PC-3 (cell line): ENCODE results near the gene KATNAL1. TPM values are rescaled to one million over a fixed set of nuclear protein-coding genes. Genes with fewer than 3 reads are reported as not detected.
A peak's percentile ranks its signal among the peaks of the same experiment; 100 is the strongest.

Experiments
- ATAC-seq: fragments of 200-7000 bp; cut with Tn5 transposase; 2 replicates; pipeline ENCODE4 v1.9.1; 2020; ENCODE audit warnings: mild to moderate bottlenecking, moderate library complexity
- BruUV-seq: library from RNA; stranded (reverse); fragments of 400-500 nt; replicated peaks from 2 replicates; lab custom pipeline; 2021; lab: Mats Ljungman, UMichigan
- CTCF ChIA-PET: fragments of 300-600 bp; sonication (Branson Sonifier 250); formaldehyde crosslinking; loops from one replicate; lab custom pipeline; 2022; ENCODE audit warnings: antibody characterized with exemption; lab: Charles Lee
- POLR2A ChIA-PET: fragments of 300-600 bp; sonication (Branson Sonifier 250); formaldehyde crosslinking; loops from one replicate; lab custom pipeline; 2022; ENCODE audit warnings: antibody characterized with exemption; ENCODE audit not compliant: unreplicated experiment; lab: Charles Lee
- DNase-seq: peaks from one replicate; pipeline ENCODE4 v3.0.0-alpha.2; 2015
- H2AFZ ChIP-seq: fragments of 300-600 bp; sonication (generic); 2 replicates; pipeline ENCODE4 v1.6.0; 2016; ENCODE audit warnings: antibody characterized with exemption, low read length
- H3F3A ChIP-seq: fragments of 300-600 bp; sonication (generic); one replicate; pipeline ENCODE4 v1.6.0; 2017; ENCODE audit warnings: antibody characterized with exemption, low read length, control low read depth, mild to moderate bottlenecking; ENCODE audit not compliant: unreplicated experiment
- H3K27ac ChIP-seq: fragments of 300-600 bp; sonication (generic); 2 replicates; pipeline ENCODE4 v1.5.1; 2016; ENCODE audit warnings: mild to moderate bottlenecking, low read length
- H3K27me3 ChIP-seq: fragments of 300-600 bp; sonication (generic); 2 replicates; pipeline ENCODE4 v1.6.1; 2016; ENCODE audit warnings: low read length, mixed read lengths
- H3K36me3 ChIP-seq: fragments of 300-600 bp; sonication (generic); 2 replicates; pipeline ENCODE4 v1.6.1; 2016; ENCODE audit warnings: low read depth, mixed run types, low read length, mixed read lengths
- H3K4me1 ChIP-seq: fragments of 300-600 bp; sonication (generic); 2 replicates; pipeline ENCODE4 v1.5.1; 2016; ENCODE audit warnings: low read length; ENCODE audit not compliant: insufficient read depth
- H3K4me2 ChIP-seq: fragments of 300-600 bp; sonication (generic); 2 replicates; pipeline ENCODE4 v1.6.0; 2016; ENCODE audit warnings: low read length
- H3K4me3 ChIP-seq: fragments of 300-600 bp; sonication (generic); 2 replicates; pipeline ENCODE4 v1.5.1; 2016; ENCODE audit warnings: mild to moderate bottlenecking, low read length, mixed read lengths
- H3K79me2 ChIP-seq: fragments of 300-600 bp; sonication (generic); 2 replicates; pipeline ENCODE4 v1.6.1; 2017; ENCODE audit warnings: low read length, mixed read lengths
- H3K9ac ChIP-seq: fragments of 300-600 bp; sonication (generic); 2 replicates; pipeline ENCODE4 v1.6.0; 2016; ENCODE audit warnings: mild to moderate bottlenecking, low read length
- H3K9me2 ChIP-seq: fragments of 300-600 bp; sonication (generic); replicated peaks from 2 replicates; pipeline ENCODE4 v1.6.1; 2016; ENCODE audit warnings: mixed run types, low read length, mixed read lengths
- H3K9me3 ChIP-seq: fragments of 300-600 bp; sonication (generic); 2 replicates; pipeline ENCODE4 v1.6.1; 2016; ENCODE audit warnings: low read length, mixed read lengths
- H4K20me1 ChIP-seq: fragments of 300-600 bp; sonication (generic); 2 replicates; pipeline ENCODE4 v1.6.1; 2016; ENCODE audit warnings: low read length, mixed read lengths
- CTCF ChIP-seq: fragments of 300-600 bp; sonication (generic); conservative IDR thresholded peaks from 2 replicates; pipeline ENCODE4 v1.5.1; 2017; ENCODE audit warnings: antibody characterized with exemption, low read depth, mild to moderate bottlenecking, low read length
- EZH2 ChIP-seq: fragments of 300-600 bp; sonication (generic); IDR thresholded peaks from one replicate; pipeline ENCODE4 v1.6.1; 2017; ENCODE audit warnings: antibody characterized with exemption, mild to moderate bottlenecking, low read length; ENCODE audit not compliant: unreplicated experiment
- EZH2phosphoT487 ChIP-seq: fragments of 300-600 bp; sonication (generic); IDR thresholded peaks from 2 replicates; pipeline ENCODE4 v1.6.1; 2018; ENCODE audit warnings: mild to moderate bottlenecking, antibody characterized with exemption, low read length, borderline replicate concordance
- intact Hi-C: fragments of 100-400 bp; cut with micrococcal nuclease; formaldehyde crosslinking; loops from 2 replicates; pipeline ENCODE4 v1.9.0; 2023
- total RNA-seq: library from RNA; depleted of rRNA; stranded (reverse); fragments of >200 nt; gene quantifications from 2 replicates; pipeline ENCODE4 v1.2.3, GENCODE V29; 2014

The KATNAL1 gene
- total RNA-seq, 1 experiment from 2014 or later: 4.3 TPM

GRCh38 chr13:30339738-30340330, 32.5 kb upstream of the KATNAL1 start:
- Histone ChIP-seq H3K9me2 (no peaks in the 10 kb centered on the region), H3K79me2 (no peaks in the 10 kb centered on the region), H3K36me3 (no peaks in the 10 kb centered on the region), H3K27ac (no peak overlapping the region), H3K4me1 (peaks cover 44% of the 10 kb centered on the region), H3K9me3 (no peaks in the 10 kb centered on the region), H3K27me3 (no peaks in the 10 kb centered on the region), H3K9ac (no peak overlapping the region), H3K4me2 (no peak overlapping the region), H4K20me1 (no peaks in the 10 kb centered on the region), H3F3A (no peaks in the 10 kb centered on the region), H2AFZ (no peak overlapping the region), H3K4me3 (no peak overlapping the region)
- ChIA-PET CTCF (no interaction called here), POLR2A (no interaction called here)
- no peak for TF ChIP-seq EZH2
- no peak for TF ChIP-seq EZH2phosphoT487
- TF ChIP-seq CTCF: no peak
- intact Hi-C loops: no loop called here
- DNase-seq (no peak), ATAC-seq (no peak)
- BruUV-seq: no TSS peak

GRCh38 chr13:30338952-30339351, 31.6 kb upstream of the KATNAL1 start:
- no peak overlapping the region for H3K27ac ChIP-seq
- no peaks in the 10 kb centered on the region for H3K79me2 ChIP-seq
- no peaks in the 10 kb centered on the region for H4K20me1 ChIP-seq
- DNase-seq: no peak
- H3K4me1 ChIP-seq: peaks cover 44% of the 10 kb centered on the region
- no peak for ATAC-seq
- no peaks in the 10 kb centered on the region for H3K9me2 ChIP-seq
- no peak for TF ChIP-seq EZH2phosphoT487
- TF ChIP-seq CTCF: no peak
- TF ChIP-seq EZH2: no peak
- H2AFZ ChIP-seq: no peak overlapping the region
- H3K9me3 ChIP-seq: no peaks in the 10 kb centered on the region
- H3K4me2 ChIP-seq: peak overlapping the region; percentile 40
- H3K4me3 ChIP-seq: no peak overlapping the region
- no peaks in the 10 kb centered on the region for H3F3A ChIP-seq
- intact Hi-C loops: no loop called here
- no peaks in the 10 kb centered on the region for H3K27me3 ChIP-seq
- ChIA-PET POLR2A (no interaction called here), CTCF (no interaction called here)
- no peak overlapping the region for H3K9ac ChIP-seq
- BruUV-seq: no TSS peak
- H3K36me3 ChIP-seq: no peaks in the 10 kb centered on the region

- ChIA-PET CTCF (no interaction called here), POLR2A (no interaction called here)
- Histone ChIP-seq H2AFZ (no peak overlapping the region), H3F3A (no peaks in the 10 kb centered on the region), H4K20me1 (no peaks in the 10 kb centered on the region), H3K27ac (no peak overlapping the region), H3K36me3 (no peaks in the 10 kb centered on the region), H3K79me2 (no peaks in the 10 kb centered on the region), H3K4me1 (peaks cover 44% of the 10 kb centered on the region), H3K4me2 (peak overlapping the region; percentile 40), H3K9me2 (no peaks in the 10 kb centered on the region), H3K4me3 (no peak overlapping the region), H3K27me3 (no peaks in the 10 kb centered on the region), H3K9ac (no peak overlapping the region), H3K9me3 (no peaks in the 10 kb centered on the region)
- peak; percentile 80 for DNase-seq
- BruUV-seq: no TSS peak
- intact Hi-C loops: no loop called here
- TF ChIP-seq EZH2: no peak
- no peak for TF ChIP-seq EZH2phosphoT487
- no peak for TF ChIP-seq CTCF
- peak; percentile 46 for ATAC-seq
These were observed 31.0 kb upstream of the KATNAL1 start for GRCh38 chr13:30338331-30338851.
